Activated CD8-positive, alpha-beta memory T cell treated with anti-CD3 and anti-CD28 coated beads for 4 hours (primary cell): ENCODE data around the gene JPH2.

ENCODE experiments used
- DNase-seq, 2 donors: peaks; one replicate each; pipeline ENCODE4 v3.0.0-alpha.2; 2020; ENCODE audit warnings: low read depth in 2 of 2

The JPH2 gene

GRCh38 chr20:44125332-44126127, 61.5 kb downstream of the JPH2 start:
- DNase-seq = no peak

DNA sequence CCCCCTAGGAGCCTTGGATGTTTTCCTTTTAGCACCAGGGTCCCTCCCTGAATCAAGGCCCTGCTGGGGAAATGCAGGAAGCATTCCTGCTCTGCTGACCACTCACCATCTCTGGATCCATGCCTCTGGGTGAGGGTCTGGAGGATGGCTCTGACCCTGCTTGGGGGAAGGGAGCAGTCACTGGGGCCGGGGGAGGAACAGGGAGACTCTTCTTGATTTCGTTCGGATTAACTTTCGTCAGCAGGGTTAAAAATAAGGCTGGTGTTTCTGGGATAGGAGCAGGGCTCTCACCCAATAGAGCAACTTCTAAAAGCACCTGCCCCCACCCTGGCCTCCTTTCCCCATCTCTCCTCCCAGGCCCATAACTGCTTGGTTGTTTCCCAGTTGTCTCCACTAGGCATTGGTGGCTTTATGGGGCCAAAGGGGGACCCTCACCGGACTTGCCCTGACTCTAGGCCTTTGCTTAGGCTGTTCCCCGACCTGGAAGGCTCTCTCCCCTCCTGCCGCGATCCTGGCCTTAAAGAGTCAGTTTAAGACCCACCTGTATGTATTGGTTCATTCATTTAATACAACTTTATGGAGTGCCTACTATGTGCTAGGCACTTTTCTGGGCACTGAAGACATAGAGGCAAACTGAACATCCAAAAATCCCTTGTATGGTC, 63.0 kb downstream of the JPH2 start:
- no peak for DNase-seq

- no peak for DNase-seq
Observed at GRCh38 chr20:44123251-44123650, 63.7 kb downstream of the JPH2 start.

- no peak for DNase-seq
Observed at GRCh38 chr20:44120676-44121425, 66.1 kb downstream of the JPH2 start.

DNA sequence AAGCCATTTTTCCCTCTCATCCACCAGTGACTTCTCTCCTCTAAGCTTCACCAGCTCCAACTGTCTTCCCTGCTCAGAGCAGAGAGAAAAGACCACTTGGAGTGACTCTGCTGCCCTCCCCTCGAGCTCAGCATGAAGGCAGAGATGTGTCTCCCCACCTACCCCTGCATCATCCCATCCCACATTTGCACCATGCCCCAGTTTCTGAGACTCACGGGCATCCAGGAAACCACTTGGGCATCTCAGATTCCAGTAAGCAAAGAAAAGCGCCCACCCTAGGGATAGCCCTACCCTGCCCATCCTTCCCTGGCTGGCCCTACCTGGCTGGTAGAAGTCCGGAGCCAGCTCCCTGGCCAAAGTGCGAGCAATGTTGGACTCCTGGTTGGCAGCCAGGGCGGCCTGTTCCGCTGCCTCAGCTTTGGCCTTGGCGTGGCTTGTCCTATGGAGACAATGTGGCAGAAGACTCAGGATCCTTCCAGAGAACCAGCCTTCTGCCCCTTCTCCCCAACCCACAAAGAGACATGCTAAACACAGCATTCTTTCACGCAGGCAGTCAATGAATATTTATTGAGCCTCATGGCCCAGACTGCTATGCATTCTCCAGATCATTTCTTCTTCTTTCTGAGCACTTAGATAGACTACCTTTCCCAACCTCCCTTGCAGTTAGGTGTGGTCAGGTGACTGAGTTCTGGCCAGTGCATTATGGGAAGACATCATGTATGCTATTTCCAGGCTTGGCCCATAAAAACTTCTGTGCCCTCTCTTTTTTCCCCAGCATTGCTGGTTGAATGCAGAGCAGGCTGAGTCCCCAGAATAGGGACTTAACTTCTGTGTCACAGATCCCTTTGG, 68.6 kb downstream of the JPH2 start:
- no peak for DNase-seq

DNA sequence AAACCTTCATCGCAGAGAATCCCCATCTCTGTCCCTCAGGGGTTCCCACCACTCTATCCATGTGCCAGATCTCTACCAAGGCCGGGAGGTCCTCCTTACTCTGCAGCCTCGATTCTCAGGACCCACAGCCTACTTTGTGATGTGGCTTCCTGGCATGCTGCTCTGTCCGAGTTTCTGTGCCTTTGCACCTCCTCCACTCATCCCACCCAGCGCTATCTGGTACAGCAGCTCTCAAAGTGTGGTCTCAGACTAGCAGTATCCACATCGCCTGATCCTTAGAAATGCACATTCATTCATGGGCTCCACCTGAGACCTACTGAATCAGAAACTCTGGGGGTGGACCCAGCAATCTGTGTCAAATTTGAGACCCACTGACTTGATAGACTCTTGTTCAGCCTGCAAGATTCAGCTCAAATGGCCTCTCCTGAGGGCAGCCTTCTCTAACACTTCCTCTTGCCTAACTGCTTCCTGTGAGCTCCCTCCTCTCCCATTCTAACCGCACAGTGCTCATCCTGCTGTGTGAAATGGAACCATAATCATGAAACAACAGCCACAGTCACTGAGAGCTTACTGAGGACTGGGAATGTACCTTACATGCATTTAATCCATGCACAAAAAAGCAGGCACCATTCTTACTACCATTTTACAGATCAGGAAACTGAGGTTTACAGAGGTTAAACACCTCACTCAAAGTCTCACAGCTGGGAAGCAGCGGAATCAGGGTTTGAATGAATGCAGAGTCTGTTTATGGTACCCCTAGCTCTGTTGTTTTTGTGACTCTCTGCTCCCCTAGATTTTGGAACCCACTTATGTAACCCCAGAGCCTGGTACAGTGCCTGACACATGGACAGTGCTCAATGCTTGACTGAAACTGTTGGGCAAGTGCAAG, 69.4 kb downstream of the JPH2 start:
- DNase-seq = no peak

GRCh38 chr20:44115762-44116644, 71.0 kb downstream of the JPH2 start:
- DNase-seq = no peak

GRCh38 chr20:44115181-44115580, 71.8 kb downstream of the JPH2 start:
- DNase-seq = no peak

- no peak for DNase-seq
Observed at GRCh38 chr20:44113618-44114376, 73.2 kb downstream of the JPH2 start.

GRCh38 chr20:44112889-44113617, 73.9 kb downstream of the JPH2 start:
- DNase-seq = no peak

DNA sequence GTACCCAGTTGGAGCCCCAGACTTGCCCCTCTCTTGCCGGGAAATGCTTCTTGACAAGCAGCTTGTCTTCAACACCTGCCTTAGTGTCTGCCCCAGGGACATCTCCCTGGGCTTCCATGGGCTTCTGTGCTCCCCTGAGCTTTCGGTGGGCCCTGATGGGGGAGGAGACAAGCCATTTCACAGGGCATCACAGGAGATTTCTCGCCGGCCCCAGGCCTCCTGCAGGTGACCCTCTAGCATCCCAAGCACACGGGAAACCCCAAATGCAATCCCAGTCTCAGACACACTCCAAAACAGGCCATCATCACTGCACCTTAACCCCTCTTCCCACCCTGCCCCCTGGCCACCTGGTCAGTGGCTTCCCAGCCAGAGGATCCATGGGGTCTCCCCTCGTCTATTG, 74.5 kb downstream of the JPH2 start:
- DNase-seq = no peak

- no peak for DNase-seq
Observed at GRCh38 chr20:44111712-44112335, 75.2 kb downstream of the JPH2 start.

DNA sequence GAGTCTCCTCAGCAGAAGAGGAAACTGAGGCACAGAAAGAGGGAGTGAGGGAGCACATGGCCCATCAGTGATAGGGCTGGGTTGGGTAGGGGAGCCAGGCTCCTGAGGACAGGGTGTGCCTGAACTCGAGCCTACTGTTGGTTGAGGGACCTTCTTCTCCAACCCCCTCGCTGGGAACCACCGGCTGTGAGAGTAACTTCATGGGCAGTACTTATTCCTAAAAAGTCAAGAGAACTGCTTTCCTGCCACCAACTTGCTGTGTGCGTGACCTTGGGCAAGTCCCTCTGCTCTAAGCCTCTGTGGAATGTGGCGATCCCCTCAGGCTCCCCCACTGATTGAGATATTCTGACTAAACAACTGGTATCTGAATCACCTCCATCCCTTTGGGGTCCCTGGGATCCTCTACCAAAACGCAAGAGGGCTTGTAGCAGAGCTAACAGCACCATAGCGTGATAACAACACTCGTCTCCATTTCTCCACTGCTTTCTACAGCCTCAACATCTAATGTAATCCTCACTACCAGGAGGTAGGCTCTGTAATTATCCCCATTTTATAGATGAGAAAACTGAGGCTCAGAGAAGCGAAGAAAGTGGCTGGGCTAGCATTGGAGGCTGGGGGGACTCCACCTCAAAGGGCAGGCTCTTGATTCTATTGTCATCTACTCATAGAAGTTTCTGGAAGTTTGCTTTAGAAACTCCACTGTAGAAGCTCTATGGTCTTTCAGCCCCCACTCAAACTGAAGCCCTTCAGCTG, 76.0 kb downstream of the JPH2 start:
- no peak for DNase-seq

GRCh38 chr20:44109951-44110361, 77.0 kb downstream of the JPH2 start:
- no peak for DNase-seq

DNA sequence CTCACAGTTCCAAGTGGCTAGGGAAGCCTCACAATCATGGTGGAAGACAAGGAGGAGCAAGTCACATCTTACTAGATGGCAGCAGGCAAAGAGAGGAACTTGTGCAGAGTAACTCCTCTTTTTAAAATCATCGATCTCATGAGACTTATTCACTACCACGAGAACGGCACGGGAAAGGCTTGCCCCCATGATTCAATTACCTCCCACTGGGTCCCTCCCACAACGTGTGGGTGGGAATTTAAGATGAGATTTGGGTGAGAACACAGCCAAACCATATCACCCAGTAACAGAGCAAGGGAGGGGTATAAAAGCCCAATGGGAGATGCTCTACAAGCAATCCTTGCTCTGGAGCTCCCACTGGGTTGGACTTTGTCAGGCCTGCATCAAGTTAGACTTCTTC, 80.4 kb downstream of the JPH2 start:
- DNase-seq = no peak

- DNase-seq = no peak
Observed at GRCh38 chr20:44104798-44105517, 82.0 kb downstream of the JPH2 start.
